HTR-8/SVneo (cell line): ENCODE data around the gene OASL.
A peak's percentile ranks its signal among the peaks of the same experiment; 100 is the strongest.
"Not testable (repeated sequence)": the region's sequence is repeated elsewhere in the genome, so short reads cannot be mapped to it uniquely, and the experiment has no call there.

ENCODE experiments used
- DNase-seq: peaks from one replicate; pipeline ENCODE4 v3.0.0; 2011; ENCODE audit warnings: low spot score, mixed read lengths; ENCODE audit not compliant: insufficient read length
- FAIRE-seq: peaks from 2 replicates; lab custom pipeline; 2011; peaks lifted over from hg19 to GRCh38; lab: Jason Lieb, UNC

The OASL gene

GRCh38 chr12:121038861-121039668 is at the start of gene OASL:
Gene OASL (minus strand): TSS chr12:121039246. CDS start chr12:121038971, 275 bp downstream.
- FAIRE-seq (no peak), DNase-seq (no peak)

- FAIRE-seq = no peak
- DNase-seq = no peak
These were observed 49.1 kb upstream of the OASL start for GRCh38 chr12:121088195-121088585.

GRCh38 chr12:121087467-121088194 is 48.6 kb upstream of the OASL start:
- no peak for DNase-seq
- no peak for FAIRE-seq

- DNase-seq (no peak), FAIRE-seq (no peak)
These were observed 47.8 kb upstream of the OASL start for GRCh38 chr12:121086781-121087295.

GRCh38 chr12:121085506-121086353 is 46.7 kb upstream of the OASL start:
- FAIRE-seq (no peak), DNase-seq (no peak)

- DNase-seq (no peak), FAIRE-seq (no peak)
These were observed 46.0 kb upstream of the OASL start for GRCh38 chr12:121085069-121085468.

GRCh38 chr12:121084229-121084628 is 45.2 kb upstream of the OASL start:
- DNase-seq (no peak), FAIRE-seq (no peak)

- no peak for FAIRE-seq
- no peak for DNase-seq
These were observed 41.9 kb upstream of the OASL start for GRCh38 chr12:121080909-121081308.

- no peak for FAIRE-seq
- DNase-seq = no peak
These were observed 40.8 kb upstream of the OASL start for GRCh38 chr12:121079736-121080272.

GRCh38 chr12:121077440-121077839 is 38.4 kb upstream of the OASL start:
- FAIRE-seq, DNase-seq: not testable (repeated sequence)

- not testable (repeated sequence) for DNase-seq, FAIRE-seq
These were observed 36.9 kb upstream of the OASL start for GRCh38 chr12:121075911-121076310.

- DNase-seq (no peak), FAIRE-seq (no peak)
These were observed 33.1 kb upstream of the OASL start for GRCh38 chr12:121072147-121072546.

GRCh38 chr12:121069206-121069605 is 30.2 kb upstream of the OASL start:
- DNase-seq = no peak
- no peak for FAIRE-seq

GRCh38 chr12:121065345-121065744 is 26.3 kb upstream of the OASL start:
- DNase-seq = no peak
- FAIRE-seq = no peak

- not testable (repeated sequence) for FAIRE-seq
These were observed 25.5 kb upstream of the OASL start for GRCh38 chr12:121064586-121064985.

GRCh38 chr12:121064116-121064515 is 25.1 kb upstream of the OASL start:
- DNase-seq (no peak), FAIRE-seq (no peak)

More at GRCh38 chr12:121064586-121064985, 25.5 kb upstream of the OASL start:
- DNase-seq = not testable (repeated sequence)

- FAIRE-seq = no peak
These were observed 23.5 kb upstream of the OASL start for GRCh38 chr12:121062391-121063045.

GRCh38 chr12:121061831-121062230 is 22.8 kb upstream of the OASL start:
- FAIRE-seq = no peak
- DNase-seq = peak; percentile 28

More at GRCh38 chr12:121062391-121063045, 23.5 kb upstream of the OASL start:
- no peak for DNase-seq
